Measurements from ENCODE around the gene MAD1L1. TPM values are rescaled to one million over a fixed set of nuclear protein-coding genes. Genes with fewer than 3 reads are reported as not detected.

MAD1L1 gene
- polyA plus RNA-seq, 3 donors from 2014 or later: 85.0 to 166 (median 97.0) TPM

DNA sequence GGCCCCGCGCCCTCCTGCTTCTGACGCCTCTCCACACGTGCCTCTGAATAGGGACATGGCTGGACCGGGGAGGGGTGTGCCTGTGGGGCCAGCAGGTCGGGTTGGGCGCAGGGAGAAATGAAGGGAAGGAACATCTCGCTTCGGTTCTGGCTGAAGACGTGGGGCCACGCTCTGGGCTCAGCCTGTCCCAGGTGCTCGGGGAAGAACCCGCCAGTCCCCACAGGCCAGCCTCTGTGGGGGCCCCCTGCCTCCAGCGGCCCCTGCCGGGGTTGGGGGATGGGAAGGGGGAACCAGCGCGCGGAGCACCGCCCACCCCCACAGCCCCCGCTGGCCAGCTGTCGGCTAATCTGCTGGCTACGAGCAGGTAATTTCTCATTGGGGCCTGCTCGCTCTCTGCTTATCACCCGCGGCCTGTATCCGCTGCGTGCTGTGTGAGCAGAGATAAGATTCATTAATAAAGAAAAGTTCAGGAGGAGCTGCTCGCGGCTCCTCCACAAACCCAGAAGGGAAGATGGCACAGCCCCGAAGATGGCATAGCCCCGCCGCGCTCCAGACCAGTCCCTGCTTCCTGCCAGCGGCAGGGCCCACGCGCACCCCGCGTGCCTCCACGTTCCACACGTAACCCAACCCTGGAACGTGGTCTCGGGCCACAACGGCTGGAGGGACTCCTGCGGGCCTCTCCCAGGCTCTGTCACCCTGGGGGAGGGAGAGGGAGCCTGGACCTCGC lies 376.4 kb downstream of the MAD1L1 start:
- Mint-ChIP-seq H3K36me3 (no peaks in the 10 kb centered on the region), H3K27ac (no peak overlapping the region), H3K4me3 (peak overlapping the region in 1 of 5 donors; percentile 20), H3K27me3 (ENCODE audit: low read depth in 3 of 3) (peaks cover 0 to 2% (median 2%) of the 10 kb centered on the region in 3 donors), H3K9me3 (no peaks in the 10 kb centered on the region), H3K4me1 (peaks cover 30 to 35% of the 10 kb centered on the region in 2 donors)
- no peak for DNase-seq

DNA sequence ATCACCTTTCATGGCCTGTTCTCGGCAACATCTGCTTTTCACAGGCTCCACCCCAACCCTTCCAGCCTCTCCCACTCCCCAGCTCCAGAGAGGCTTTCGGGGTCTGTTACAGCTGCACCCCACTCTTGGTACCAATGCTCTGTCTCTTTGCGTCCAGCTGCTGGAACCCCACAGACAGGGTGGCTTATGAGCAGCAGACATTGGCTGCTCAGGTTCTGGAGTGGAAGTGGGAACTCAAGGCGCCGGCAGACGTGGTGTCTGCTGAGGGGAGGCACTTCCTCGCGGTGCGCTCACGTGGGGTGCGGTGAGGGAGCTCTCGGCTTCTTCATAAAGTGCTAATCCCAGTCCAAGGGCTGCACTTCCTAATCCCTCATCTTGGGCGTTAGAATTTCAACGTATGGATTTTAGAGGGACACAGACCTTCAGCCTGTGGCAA lies 377.0 kb downstream of the MAD1L1 start:
- no peaks in the 10 kb centered on the region for H3K9me3 Mint-ChIP-seq
- peaks cover 0 to 2% (median 2%) of the 10 kb centered on the region in 3 donors for H3K27me3 Mint-ChIP-seq (ENCODE audit: low read depth in 3 of 3)
- peak overlapping the region in 1 of 6 donors; percentile 49 for H3K27ac Mint-ChIP-seq
- H3K4me3 Mint-ChIP-seq: peak overlapping the region in 2 of 5 donors; percentile 13 to 20
- H3K4me1 Mint-ChIP-seq: peaks cover 30 to 35% of the 10 kb centered on the region in 2 donors
- H3K36me3 Mint-ChIP-seq: no peaks in the 10 kb centered on the region
- DNase-seq: no peak

DNA sequence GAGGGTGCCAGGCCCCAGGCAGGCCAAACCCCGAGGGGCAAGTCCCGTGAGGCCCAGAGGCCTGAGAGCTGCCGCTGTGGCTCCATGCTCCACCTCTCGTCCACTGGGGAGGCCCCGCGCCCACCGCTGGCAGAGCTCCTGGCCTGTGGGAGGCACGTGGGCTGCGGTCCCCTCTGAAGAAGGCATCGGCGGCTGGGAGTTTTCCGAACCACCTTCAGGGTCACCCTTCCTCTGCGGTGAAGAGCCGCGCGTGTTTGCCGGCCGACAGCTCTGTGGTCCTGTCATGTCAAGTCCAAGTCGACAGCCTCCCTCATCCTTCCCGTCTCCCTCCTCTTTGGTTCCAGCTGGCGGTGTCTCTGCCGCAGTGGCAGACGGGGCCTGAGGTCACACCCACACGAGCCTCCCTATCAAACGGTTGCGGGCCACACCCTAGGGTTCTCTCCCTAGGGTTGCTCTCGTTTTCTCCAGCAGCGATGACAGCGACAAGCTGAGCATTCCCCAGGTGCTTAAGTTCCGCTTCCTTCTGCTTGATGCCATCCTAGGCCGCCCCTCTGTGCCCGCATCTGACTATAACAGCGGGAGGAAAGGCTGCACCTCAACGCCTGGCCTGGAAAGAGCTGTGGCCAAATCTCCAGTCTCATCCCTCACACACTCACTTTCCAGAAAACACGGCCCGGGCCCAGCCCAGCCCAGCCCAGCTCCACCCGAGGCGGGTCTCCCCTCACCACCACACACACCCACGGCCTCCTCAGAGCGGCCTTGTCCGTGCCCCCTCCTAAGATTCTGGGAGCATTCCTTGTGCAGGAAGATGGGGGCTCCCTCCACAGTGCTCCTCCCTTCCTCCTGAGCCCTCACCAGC lies 377.6 kb downstream of the MAD1L1 start:
- Mint-ChIP-seq H3K36me3 (no peaks in the 10 kb centered on the region), H3K27me3 (ENCODE audit: low read depth in 3 of 3) (peaks cover 0 to 2% (median 2%) of the 10 kb centered on the region in 3 donors), H3K4me1 (peaks cover 28 to 35% of the 10 kb centered on the region in 2 donors), H3K4me3 (peak overlapping the region in 4 of 5 donors; percentile 41 to 60 (median 51)), H3K27ac (peak overlapping the region in 3 of 6 donors; percentile 42 to 49 (median 49)), H3K9me3 (no peaks in the 10 kb centered on the region)
- DNase-seq: no peak

DNA sequence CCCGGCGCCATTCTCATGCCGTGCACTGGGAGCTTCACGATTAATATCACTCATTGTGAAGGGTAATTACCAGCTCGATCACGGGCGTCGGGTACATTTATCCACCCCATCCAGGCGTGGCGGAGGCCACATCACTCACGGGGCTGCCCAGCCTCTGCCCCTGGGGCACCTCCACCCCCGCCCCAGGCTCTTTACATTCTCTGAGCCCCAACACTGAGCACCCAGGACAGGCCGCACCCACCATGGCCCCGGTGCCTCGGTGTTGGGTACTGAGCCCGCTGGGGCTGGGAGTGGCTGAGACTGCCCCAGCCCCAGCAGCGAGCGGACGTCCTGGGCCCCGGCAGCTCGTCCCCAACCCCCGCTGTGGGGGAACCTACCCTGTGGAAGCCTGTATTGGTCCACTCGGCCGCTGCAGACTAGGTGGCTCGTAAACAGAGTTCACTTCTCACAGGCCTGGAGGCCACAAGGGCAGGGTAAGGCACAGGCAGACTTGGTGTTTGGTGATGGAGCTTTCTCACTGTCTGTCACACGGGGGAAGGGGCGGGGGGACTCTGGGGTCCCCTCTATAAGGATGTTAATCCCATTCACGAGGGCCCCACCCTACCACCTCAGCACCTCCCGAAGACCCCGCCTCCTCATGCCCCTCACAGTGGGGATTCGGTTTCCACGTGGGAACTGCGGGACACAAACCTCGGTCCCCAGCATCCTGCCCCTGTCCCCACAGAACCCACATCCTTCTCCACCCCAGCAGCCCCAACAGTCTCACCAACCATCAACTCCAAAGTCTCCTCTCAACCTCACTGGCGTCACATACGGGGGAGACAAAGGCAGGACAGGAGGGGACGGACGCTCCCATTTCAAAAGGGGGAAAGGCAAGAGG lies 378.5 kb downstream of the MAD1L1 start:
- peak; percentile 20 to 46 (median 36) for DNase-seq
- Mint-ChIP-seq H3K4me1 (peaks cover 28 to 35% of the 10 kb centered on the region in 2 donors), H3K27ac (peak overlapping the region in 5 of 6 donors; percentile 20 to 49 (median 42)), H3K4me3 (peak overlapping the region; percentile 12 to 58 (median 46)), H3K27me3 (ENCODE audit: low read depth in 3 of 3) (peaks cover 0 to 2% (median 2%) of the 10 kb centered on the region in 3 donors), H3K9me3 (no peaks in the 10 kb centered on the region), H3K36me3 (no peaks in the 10 kb centered on the region)

DNA sequence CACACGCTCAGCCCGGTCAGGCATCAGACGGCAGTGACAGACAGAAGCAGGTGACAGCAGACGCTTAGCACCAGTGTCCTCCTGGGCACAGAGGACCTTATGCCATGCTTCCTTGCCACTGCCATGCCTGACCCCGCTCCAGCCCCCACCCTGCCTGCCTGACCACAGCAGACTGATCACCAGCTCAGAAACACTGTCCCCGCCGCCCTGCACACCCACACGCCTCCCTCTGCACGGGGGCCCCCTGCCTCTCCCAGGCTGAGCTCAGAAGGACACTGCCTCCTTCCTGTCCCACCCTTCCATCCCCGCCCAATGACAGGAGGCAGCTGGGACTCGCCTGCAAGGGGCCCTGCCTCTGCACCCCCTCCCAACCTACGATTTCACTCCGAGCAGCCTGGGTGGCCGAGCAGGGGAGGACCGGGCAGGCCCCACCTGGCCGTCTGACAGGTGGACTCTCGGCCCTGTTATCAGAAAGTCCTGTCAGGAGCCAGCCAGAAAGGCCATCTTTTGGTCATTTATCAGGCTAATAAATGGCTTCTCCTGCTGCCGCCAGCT lies 379.2 kb downstream of the MAD1L1 start:
- H3K9me3 Mint-ChIP-seq: no peaks in the 10 kb centered on the region
- no peaks in the 10 kb centered on the region for H3K36me3 Mint-ChIP-seq
- H3K4me1 Mint-ChIP-seq: peaks cover 30 to 35% of the 10 kb centered on the region in 2 donors
- no peak for DNase-seq
- peak overlapping the region in 2 of 5 donors; percentile 10 to 17 for H3K4me3 Mint-ChIP-seq
- H3K27me3 Mint-ChIP-seq (ENCODE audit: low read depth in 3 of 3): peaks cover 0 to 2% (median 2%) of the 10 kb centered on the region in 3 donors
- no peak overlapping the region for H3K27ac Mint-ChIP-seq

DNA sequence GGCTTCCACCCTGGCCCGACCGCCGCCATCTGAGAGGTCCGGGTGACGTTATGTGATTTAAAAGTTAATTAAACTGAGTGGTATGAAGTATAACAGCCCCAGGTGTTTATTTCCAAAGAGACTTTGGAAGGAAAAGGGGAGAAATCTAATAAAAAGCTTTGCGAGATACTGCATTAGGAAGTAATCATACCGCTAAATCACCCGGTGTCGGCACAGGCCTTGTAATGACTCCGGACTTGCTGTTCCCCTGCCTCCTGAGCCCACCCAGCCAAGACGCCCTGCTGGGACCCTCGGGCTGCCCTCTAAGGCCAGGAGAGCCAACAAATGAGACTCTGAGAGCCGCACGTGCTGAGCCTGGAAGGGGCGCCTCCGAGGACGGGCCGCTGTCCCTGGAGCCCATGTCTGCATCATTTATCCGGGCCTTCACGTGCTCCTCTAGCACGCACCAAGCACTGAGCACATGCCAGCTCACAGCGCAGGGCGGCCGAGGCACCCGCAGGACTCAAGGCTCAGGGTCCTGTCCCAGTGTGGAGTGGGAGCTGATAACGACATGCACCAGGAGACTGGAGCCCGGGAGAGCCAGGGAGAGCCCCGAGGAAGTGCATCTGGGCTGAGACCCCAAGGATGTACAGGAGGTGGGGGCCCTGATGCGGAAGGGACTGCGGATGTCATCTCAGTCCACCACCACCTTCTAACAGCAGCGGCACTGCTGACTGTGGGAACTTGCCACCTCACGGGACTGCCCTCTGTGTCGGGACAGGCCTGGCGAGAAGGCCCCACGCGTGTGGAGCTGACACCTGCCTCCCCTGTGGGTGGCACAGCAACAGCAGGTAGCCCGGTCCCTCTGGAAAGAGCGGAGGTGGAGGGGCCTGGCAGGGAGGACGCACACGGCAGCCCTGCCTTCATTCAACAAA lies 380.0 kb downstream of the MAD1L1 start:
- Mint-ChIP-seq H3K36me3 (no peaks in the 10 kb centered on the region), H3K27ac (no peak overlapping the region)
- no peak for DNase-seq

DNA sequence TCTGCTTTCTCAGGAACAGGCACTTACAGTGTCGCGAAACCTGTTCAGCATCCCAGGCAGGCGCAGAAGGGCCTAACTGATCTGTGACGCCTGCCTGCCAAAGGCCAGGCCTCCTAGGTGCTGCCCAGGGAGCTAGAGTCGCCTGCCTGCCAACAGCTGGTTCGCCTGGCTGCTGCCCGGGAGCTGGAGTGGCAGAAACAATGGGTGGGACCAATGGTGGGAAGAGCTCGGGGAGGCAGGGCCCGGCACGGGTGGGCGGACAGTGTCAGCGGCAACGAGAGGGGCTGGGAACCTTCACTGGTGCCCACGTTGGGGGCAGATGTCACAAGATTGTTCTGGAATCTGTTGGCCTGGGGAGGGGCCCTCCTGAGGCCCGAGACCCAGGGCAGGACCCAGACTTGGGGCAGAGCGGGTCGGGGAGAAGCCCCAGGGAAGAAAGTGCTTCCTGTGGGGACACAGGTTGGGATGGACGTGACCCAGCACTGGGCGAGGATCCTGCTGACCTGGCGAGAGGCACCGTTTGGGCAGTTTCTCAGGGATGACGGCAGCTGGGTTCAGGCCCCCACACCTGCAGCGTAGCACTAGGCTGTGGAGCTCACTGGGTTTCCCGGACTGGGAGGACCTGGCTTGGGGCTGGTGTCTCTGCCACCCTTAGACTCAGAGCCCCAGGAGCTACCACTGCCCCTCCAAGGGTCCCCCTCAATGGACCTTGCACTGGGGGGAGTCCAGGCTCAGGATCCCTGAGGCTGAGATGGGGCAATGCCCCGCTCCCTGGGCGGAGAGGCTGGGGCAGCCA lies 380.8 kb downstream of the MAD1L1 start:
- no peaks in the 10 kb centered on the region for H3K9me3 Mint-ChIP-seq
- H3K27ac Mint-ChIP-seq: no peak overlapping the region

More for the DNA sequence above, 380.0 kb downstream of the MAD1L1 start:
- peaks cover 30 to 35% of the 10 kb centered on the region in 2 donors for H3K4me1 Mint-ChIP-seq
- H3K9me3 Mint-ChIP-seq: no peaks in the 10 kb centered on the region
- H3K27me3 Mint-ChIP-seq (ENCODE audit: low read depth in 3 of 3): peaks cover 0 to 2% (median 2%) of the 10 kb centered on the region in 3 donors
- peak overlapping the region in 1 of 5 donors; percentile 9 for H3K4me3 Mint-ChIP-seq

DNA sequence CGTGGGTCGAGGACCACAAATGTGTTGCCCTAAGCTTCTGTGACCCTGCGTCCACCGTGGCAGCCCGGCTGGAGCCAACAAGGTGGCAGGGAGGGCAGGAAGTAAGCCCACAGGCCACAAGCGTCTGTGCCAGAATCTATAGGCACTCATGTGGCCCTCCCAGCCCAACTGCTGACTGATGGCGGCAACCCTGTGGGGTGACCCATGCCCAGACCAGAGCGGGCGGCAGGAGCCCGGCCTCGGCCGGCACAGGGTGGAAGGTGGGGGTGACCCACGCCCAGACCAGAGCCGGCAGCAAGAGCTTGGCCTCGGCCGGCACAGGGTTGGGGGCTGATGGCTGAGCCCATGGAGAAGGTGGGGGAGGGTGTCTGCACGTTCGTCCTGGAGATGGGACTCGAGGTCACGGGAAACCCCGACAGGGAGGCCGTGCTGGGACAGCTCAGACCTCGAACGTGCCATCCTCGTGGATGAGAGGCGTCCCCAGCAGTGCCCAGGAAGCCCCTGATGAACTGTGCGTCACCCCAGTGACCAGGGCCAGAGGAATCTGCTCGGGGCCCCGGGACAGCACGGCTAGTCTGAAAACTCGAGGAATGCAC lies 381.7 kb downstream of the MAD1L1 start:
- H3K27ac Mint-ChIP-seq: no peak overlapping the region
- H3K27me3 Mint-ChIP-seq (ENCODE audit: low read depth in 3 of 3): peaks cover 0 to 2% (median 2%) of the 10 kb centered on the region in 3 donors
- no peak for DNase-seq
- peaks cover 30 to 35% of the 10 kb centered on the region in 2 donors for H3K4me1 Mint-ChIP-seq
- H3K4me3 Mint-ChIP-seq: no peak overlapping the region
- peaks cover 0 to 3% (median 0%) of the 10 kb centered on the region in 3 donors for H3K36me3 Mint-ChIP-seq
- H3K9me3 Mint-ChIP-seq: no peaks in the 10 kb centered on the region

More for the DNA sequence above, 380.8 kb downstream of the MAD1L1 start:
- Mint-ChIP-seq H3K4me3 (no peak overlapping the region), H3K27me3 (ENCODE audit: low read depth in 3 of 3) (peaks cover 0 to 2% (median 2%) of the 10 kb centered on the region in 3 donors), H3K36me3 (no peaks in the 10 kb centered on the region), H3K4me1 (peaks cover 30 to 35% of the 10 kb centered on the region in 2 donors)
- no peak for DNase-seq

DNA sequence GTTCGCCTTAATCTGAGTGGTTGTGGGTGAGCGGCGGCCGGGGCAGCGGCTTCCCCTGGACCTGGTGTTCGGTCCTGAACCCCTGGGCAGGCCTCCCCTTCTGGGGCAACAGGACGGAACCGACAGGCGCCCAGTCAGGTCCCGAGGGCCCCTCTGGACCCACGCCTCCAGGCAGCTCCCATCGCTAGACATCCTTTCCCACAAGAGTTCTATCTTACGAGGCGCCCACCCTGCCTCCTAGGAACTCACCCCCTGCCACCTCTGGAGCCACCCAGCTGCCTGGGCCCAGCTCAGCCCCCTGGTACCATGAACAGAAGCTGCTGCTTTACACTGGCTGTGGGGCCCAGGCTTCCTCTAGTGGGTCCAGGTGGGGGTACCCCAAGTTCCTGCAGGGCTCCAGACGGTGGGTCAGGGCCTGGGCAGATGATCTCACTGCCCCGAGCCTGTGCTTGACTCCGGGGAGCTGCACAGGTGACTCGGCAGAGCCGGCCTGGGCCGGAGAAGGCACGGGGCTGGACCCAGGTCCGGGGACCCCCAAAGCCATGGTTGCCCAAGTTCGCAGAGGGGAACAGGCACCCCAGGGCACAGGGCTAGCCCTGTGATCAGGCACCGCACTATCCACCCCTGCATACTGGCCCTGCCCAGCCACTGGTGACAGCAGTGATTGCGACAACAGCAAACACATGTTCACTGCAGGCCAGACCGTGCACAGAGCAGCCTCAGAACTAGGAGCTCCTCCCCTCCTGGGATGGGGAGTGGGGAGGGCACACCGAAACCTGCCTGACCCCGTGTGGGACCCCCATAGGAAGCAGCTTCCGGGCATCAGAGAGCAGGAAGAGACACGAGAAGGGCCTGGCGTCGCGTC lies 382.4 kb downstream of the MAD1L1 start:
- Mint-ChIP-seq H3K4me3 (no peak overlapping the region), H3K27me3 (ENCODE audit: low read depth in 3 of 3) (peaks cover 0 to 2% (median 2%) of the 10 kb centered on the region in 3 donors), H3K9me3 (no peaks in the 10 kb centered on the region), H3K36me3 (peaks cover 0 to 5% (median 0%) of the 10 kb centered on the region in 3 donors), H3K27ac (no peak overlapping the region), H3K4me1 (peaks cover 24 to 31% of the 10 kb centered on the region in 2 donors)
- no peak for DNase-seq

DNA sequence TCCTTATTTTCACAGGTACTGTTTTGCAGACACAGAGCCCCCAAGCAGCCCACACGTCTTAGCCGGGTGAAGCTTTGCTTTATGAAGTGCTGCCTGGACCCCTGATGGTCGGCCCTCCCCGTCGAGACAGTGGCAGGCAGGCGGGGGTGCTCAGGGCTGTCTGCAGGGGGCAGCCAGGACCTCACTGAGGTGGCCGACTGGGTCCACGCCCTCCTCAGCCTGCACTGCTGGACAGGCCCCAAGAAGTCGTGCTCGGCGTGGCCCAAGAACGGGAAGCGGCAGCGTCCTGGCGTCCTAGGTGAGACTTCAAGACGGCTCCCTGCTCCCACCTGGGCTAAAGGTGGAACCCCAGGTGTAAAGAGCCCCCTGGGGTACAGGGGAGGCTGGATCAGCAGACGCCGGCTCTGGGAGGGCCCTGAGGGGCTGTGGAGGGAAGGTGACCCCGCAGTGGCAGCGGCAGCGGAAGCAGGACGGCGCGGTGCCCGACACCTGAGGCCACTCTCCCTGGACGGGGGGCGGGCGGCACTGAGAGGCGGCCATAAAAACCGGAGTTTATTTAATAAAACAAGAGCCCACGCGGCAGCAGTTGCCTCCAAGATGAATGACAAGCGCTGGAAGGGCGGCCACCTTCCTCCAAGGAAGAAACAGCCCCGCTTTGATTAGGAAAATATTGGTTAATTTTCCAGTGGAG lies 383.2 kb downstream of the MAD1L1 start:
- Mint-ChIP-seq H3K27ac (no peak overlapping the region), H3K36me3 (peaks cover 0 to 8% (median 0%) of the 10 kb centered on the region in 3 donors), H3K4me3 (no peak overlapping the region), H3K27me3 (ENCODE audit: low read depth in 3 of 3) (peaks cover 0 to 1% (median under 1%) of the 10 kb centered on the region in 3 donors), H3K9me3 (no peaks in the 10 kb centered on the region), H3K4me1 (peaks cover 15 to 23% of the 10 kb centered on the region in 2 donors)
- DNase-seq: no peak
